Measurements from ENCODE around the gene PCBP3.

Gene PCBP3

DNA sequence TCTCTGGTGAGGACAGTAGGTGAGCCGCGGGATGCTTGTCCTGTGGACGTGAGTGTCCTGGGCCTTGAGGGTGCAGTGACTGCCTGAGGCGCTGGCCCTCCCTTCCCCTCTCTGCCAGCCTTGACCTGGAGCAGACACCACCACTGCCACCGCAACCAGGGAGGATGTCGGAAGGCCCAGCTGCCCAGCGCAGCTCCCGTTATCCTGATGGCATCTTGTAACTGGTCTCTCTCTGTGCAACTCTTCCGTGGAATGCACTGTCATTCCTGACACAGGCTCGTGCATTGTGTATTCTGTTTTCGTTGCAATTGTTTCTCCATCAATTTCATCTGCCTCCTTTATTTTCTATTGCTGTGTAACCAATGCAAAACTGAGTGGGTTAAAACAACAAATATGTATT lies 118.2 kb downstream of the PCBP3 start:
- no peak for TF ChIP-seq POLR2A (IDR thresholded peaks at IDR 0.05; ENCODE audit: extremely low read depth, insufficient read length)
- TF ChIP-seq, protein P1, sequence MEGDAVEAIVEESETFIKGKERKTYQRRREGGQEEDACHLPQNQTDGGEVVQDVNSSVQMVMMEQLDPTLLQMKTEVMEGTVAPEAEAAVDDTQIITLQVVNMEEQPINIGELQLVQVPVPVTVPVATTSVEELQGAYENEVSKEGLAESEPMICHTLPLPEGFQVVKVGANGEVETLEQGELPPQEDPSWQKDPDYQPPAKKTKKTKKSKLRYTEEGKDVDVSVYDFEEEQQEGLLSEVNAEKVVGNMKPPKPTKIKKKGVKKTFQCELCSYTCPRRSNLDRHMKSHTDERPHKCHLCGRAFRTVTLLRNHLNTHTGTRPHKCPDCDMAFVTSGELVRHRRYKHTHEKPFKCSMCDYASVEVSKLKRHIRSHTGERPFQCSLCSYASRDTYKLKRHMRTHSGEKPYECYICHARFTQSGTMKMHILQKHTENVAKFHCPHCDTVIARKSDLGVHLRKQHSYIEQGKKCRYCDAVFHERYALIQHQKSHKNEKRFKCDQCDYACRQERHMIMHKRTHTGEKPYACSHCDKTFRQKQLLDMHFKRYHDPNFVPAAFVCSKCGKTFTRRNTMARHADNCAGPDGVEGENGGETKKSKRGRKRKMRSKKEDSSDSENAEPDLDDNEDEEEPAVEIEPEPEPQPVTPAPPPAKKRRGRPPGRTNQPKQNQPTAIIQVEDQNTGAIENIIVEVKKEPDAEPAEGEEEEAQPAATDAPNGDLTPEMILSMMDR (IDR thresholded peaks at IDR 0.05; ENCODE audit: low read depth, low read length), result no peak
- TF ChIP-seq MYC (IDR thresholded peaks at IDR 0.05; ENCODE audit: low read depth, low read length), result no peak
- TF ChIP-seq, protein P2, sequence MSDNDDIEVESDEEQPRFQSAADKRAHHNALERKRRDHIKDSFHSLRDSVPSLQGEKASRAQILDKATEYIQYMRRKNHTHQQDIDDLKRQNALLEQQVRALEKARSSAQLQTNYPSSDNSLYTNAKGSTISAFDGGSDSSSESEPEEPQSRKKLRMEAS (IDR thresholded peaks at IDR 0.05; ENCODE audit: low read depth, low read length), result no peak
- DNase-seq (ENCODE audit: low read depth), result no peak
- H3K4me3 ChIP-seq (ENCODE audit: low read depth, low read length), result no peak overlapping the region

DNA sequence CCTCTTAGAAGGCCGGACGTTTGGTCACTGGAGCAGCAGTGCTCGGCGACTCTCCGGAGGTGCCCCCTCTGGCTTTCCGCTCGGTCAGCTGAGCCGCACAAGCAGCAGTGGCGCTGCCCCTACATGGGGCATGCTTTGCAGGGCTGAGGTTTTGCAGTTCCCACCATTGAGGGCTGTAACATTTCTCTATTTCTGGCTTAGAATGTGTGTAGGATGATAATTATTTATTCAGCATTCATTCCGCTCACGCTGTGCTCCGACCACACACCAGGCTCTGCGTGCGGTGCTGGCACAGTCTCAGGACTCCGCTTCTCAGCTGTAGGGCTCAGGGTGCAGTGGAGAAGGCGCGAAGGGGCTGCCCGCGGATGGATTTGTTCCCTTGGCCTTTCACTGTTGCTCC lies 119.5 kb downstream of the PCBP3 start:
- no peak overlapping the region for H3K4me3 ChIP-seq (ENCODE audit: low read depth, low read length)
- no peak for DNase-seq (ENCODE audit: low read depth)
- TF ChIP-seq MYC (IDR thresholded peaks at IDR 0.05; ENCODE audit: low read depth, low read length), result no peak
- TF ChIP-seq, protein P2 (IDR thresholded peaks at IDR 0.05; ENCODE audit: low read depth, low read length), result no peak
- TF ChIP-seq, protein P1 (IDR thresholded peaks at IDR 0.05; ENCODE audit: low read depth, low read length), result no peak
- TF ChIP-seq POLR2A (IDR thresholded peaks at IDR 0.05; ENCODE audit: extremely low read depth, insufficient read length), result no peak

DNA sequence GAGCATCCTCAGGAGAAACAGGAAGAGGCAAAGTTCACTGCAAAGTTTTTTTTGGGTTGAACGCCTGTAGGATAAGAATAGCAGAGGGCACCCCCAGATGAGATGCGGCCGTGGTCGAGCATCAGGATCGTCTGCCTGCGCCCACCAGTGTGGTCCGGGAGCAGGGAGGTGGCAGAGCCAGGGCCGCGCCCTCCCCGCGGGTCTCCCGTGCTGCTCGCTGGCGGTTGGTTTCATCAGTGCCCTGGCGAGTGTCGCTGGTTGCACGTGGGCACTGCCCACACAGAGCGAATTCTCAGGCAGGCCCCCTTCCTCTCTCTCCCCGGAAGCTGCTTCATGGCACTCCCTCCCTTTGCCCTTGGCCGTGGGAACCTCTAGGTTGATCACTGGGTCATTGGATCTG lies 120.0 kb downstream of the PCBP3 start:
- no peak for TF ChIP-seq POLR2A (IDR thresholded peaks at IDR 0.05; ENCODE audit: extremely low read depth, insufficient read length)
- TF ChIP-seq, protein P1 (IDR thresholded peaks at IDR 0.05; ENCODE audit: low read depth, low read length), result no peak
- TF ChIP-seq, protein P2 (IDR thresholded peaks at IDR 0.05; ENCODE audit: low read depth, low read length), result no peak
- TF ChIP-seq MYC (IDR thresholded peaks at IDR 0.05; ENCODE audit: low read depth, low read length), result no peak
- no peak for DNase-seq (ENCODE audit: low read depth)

DNA sequence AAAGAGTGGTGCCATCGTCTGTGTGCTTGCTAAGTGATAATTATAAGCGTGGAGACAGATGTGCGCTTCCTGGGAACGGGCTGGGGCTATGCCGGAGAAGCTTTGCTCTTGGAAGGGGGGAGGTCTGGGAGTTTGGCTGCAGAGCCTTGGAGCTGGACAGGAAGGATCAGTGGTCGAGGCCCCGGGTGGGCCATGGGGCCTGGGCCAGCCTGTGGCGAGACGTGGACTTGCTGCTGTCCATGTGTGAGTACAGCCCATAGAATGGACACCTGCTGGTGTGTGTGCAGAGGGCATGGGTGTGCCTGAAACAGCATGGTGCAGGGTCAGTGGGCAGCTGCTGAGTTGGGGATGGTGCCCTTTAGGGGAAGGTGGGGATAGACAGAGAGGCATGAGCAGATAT lies 121.3 kb downstream of the PCBP3 start:
- H3K4me3 ChIP-seq (ENCODE audit: low read depth, low read length), result no peak overlapping the region
- DNase-seq (ENCODE audit: low read depth), result no peak
- TF ChIP-seq, protein P1 (IDR thresholded peaks at IDR 0.05; ENCODE audit: low read depth, low read length), result no peak
- TF ChIP-seq MYC (IDR thresholded peaks at IDR 0.05; ENCODE audit: low read depth, low read length) (no peak), POLR2A (IDR thresholded peaks at IDR 0.05; ENCODE audit: extremely low read depth, insufficient read length) (no peak)
- TF ChIP-seq, protein P2 (IDR thresholded peaks at IDR 0.05; ENCODE audit: low read depth, low read length), result no peak

More for the DNA sequence above, 120.0 kb downstream of the PCBP3 start:
- H3K4me3 ChIP-seq (ENCODE audit: low read depth, low read length), result no peak overlapping the region

DNA sequence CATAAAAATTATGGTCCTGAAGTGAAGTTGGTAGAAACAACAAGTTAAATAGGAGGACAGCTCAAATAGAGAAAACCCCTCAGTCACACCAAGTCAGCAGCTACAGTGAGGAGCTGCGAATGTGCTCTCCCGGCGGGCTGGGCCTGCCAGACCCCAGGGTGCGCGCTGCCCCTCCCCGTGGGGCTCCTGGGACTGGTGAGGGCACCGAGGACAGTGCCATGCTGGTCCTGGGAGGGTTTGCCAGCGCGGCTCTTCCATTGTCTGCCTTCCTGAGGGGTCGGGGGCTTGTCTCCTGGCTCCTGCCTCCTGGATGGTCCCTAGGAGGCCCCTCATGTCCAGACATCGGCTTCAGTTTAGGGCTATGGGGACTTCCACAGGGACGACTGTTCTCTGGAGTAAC lies 121.8 kb downstream of the PCBP3 start:
- no peak for DNase-seq (ENCODE audit: low read depth)
- TF ChIP-seq, protein P1 (IDR thresholded peaks at IDR 0.05; ENCODE audit: low read depth, low read length), result no peak
- TF ChIP-seq POLR2A (IDR thresholded peaks at IDR 0.05; ENCODE audit: extremely low read depth, insufficient read length), result no peak
- TF ChIP-seq, protein P2 (IDR thresholded peaks at IDR 0.05; ENCODE audit: low read depth, low read length), result no peak
- TF ChIP-seq MYC (IDR thresholded peaks at IDR 0.05; ENCODE audit: low read depth, low read length), result no peak
- no peak overlapping the region for H3K4me3 ChIP-seq (ENCODE audit: low read depth, low read length)

DNA sequence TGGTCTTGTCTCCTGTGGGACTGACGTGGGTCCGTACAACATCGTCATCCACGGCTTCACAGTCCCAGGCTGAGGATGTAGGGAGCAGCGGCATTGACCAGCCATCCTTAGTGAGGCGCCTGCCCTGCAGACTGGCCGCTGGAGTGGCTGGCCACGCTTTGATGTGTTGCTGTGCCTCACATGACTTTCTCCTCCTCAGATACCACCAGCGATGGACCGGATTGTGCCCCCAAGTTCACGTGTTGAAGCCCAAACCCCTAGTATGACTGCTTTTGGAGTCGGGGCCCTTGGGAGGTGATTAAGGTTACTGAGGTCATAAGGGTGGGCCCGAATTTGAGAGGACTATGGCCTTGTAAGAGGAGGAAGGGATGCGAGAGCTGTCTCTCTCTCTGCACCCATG lies 122.5 kb downstream of the PCBP3 start:
- no peak for TF ChIP-seq MYC (IDR thresholded peaks at IDR 0.05; ENCODE audit: low read depth, low read length)
- TF ChIP-seq, protein P1 (IDR thresholded peaks at IDR 0.05; ENCODE audit: low read depth, low read length), result no peak
- no peak overlapping the region for H3K4me3 ChIP-seq (ENCODE audit: low read depth, low read length)
- DNase-seq (ENCODE audit: low read depth), result no peak
